HS-27A (cell line): ENCODE data around the gene OCIAD2.
A peak's percentile ranks its signal among the peaks of the same experiment; 100 is the strongest.
"Not testable (repeated sequence)": the region's sequence is repeated elsewhere in the genome, so short reads cannot be mapped to it uniquely, and the experiment has no call there.

Experiments
- DNase-seq: peaks from one replicate; pipeline ENCODE4 v3.0.0-alpha.2; 2012; ENCODE audit warnings: low read depth, missing footprints

OCIAD2 gene

GRCh38 chr4:48906206-48907173 lies at the start of gene OCIAD2:
Gene OCIAD2, minus strand, starts transcription at chr4:48906774. Its CDS starts 2,225 bp downstream, at chr4:48904549.
- DNase-seq: no peak

- no peak for DNase-seq
Observed at GRCh38 chr4:48954314-48954713, 47.7 kb upstream of the OCIAD2 start.

GRCh38 chr4:48949518-48950219 lies 43.1 kb upstream of the OCIAD2 start:
- DNase-seq: no peak

- no peak for DNase-seq
Observed at GRCh38 chr4:48949086-48949485, 42.5 kb upstream of the OCIAD2 start.

- DNase-seq: no peak
Observed at GRCh38 chr4:48947731-48948130, 41.2 kb upstream of the OCIAD2 start.

GRCh38 chr4:48945981-48946380 lies 39.4 kb upstream of the OCIAD2 start:
- no peak for DNase-seq

- no peak for DNase-seq
Observed at GRCh38 chr4:48944756-48945241, 38.2 kb upstream of the OCIAD2 start.

GRCh38 chr4:48944252-48944651 lies 37.7 kb upstream of the OCIAD2 start:
- DNase-seq: peak; percentile 52

- no peak for DNase-seq
Observed at GRCh38 chr4:48943387-48943786, 36.8 kb upstream of the OCIAD2 start.

GRCh38 chr4:48939785-48940184 lies 33.2 kb upstream of the OCIAD2 start:
- no peak for DNase-seq

- no peak for DNase-seq
Observed at GRCh38 chr4:48938831-48939230, 32.3 kb upstream of the OCIAD2 start.

- no peak for DNase-seq
Observed at GRCh38 chr4:48937033-48937432, 30.5 kb upstream of the OCIAD2 start.

- DNase-seq: no peak
Observed at GRCh38 chr4:48931459-48931858, 24.9 kb upstream of the OCIAD2 start.

GRCh38 chr4:48930654-48931053 lies 24.1 kb upstream of the OCIAD2 start:
- DNase-seq: no peak

GRCh38 chr4:48924416-48924815 lies 17.8 kb upstream of the OCIAD2 start:
- DNase-seq: no peak

- not testable (repeated sequence) for DNase-seq
Observed at GRCh38 chr4:48923065-48923464, 16.5 kb upstream of the OCIAD2 start.

GRCh38 chr4:48914311-48914710 lies 7.7 kb upstream of the OCIAD2 start:
- DNase-seq: no peak

GRCh38 chr4:48913346-48913745 lies 6.8 kb upstream of the OCIAD2 start:
- DNase-seq: peak; percentile 64

- no peak for DNase-seq
Observed at GRCh38 chr4:48912349-48912748, 5.8 kb upstream of the OCIAD2 start.

- DNase-seq: no peak
Observed at GRCh38 chr4:48910511-48910910, 3.9 kb upstream of the OCIAD2 start.

GRCh38 chr4:48909697-48910096 lies 3.1 kb upstream of the OCIAD2 start:
- DNase-seq: peak; percentile 85

- DNase-seq: no peak
Observed at GRCh38 chr4:48908687-48909086, 2.1 kb upstream of the OCIAD2 start.
